Omental fat pad (tissue), 4 donors: ENCODE data around the gene BATF. TPM values are rescaled to one million over a fixed set of nuclear protein-coding genes. Genes with fewer than 3 reads are reported as not detected.

Source experiments
- ATAC-seq: fragments of 150-250 bp; one replicate; pipeline ENCODE4 v1.9.1; 2016; ENCODE audit warnings: mild to moderate bottlenecking, moderate library complexity; ENCODE audit not compliant: low FRiP score
- DNase-seq: peaks from one replicate; pipeline ENCODE4 v3.0.0-alpha.2; 2019; ENCODE audit warnings: low spot score
- CTCF ChIP-seq, 3 donors: fragments of 450-650 bp; IDR thresholded peaks; one replicate each; pipeline ENCODE4 v1.5.1; 2016 to 2017; ENCODE audit warnings: antibody characterized with exemption in 3 of 3, mild to moderate bottlenecking in 3 of 3, moderate library complexity in 2 of 3
- total RNA-seq, 4 donors: library from RNA; depleted of rRNA; stranded (reverse); fragments of >200 nt; gene quantifications; one replicate each; pipeline ENCODE4 v1.1.0, GENCODE V29; 2016

Gene BATF
- total RNA-seq, 4 donors from 2014 or later = 8.2 to 22.8 (median 12.9) TPM

GRCh38 chr14:75540479-75540851 lies 18.2 kb downstream of the BATF start:
- no peak for TF ChIP-seq CTCF (IDR thresholded peaks at IDR 0.05)
- ATAC-seq (no peak), DNase-seq (no peak)

- DNase-seq = no peak
- no peak for TF ChIP-seq CTCF (IDR thresholded peaks at IDR 0.05)
- ATAC-seq = peak; percentile 69
These were observed 20.4 kb downstream of the BATF start for GRCh38 chr14:75542588-75543091.

DNA sequence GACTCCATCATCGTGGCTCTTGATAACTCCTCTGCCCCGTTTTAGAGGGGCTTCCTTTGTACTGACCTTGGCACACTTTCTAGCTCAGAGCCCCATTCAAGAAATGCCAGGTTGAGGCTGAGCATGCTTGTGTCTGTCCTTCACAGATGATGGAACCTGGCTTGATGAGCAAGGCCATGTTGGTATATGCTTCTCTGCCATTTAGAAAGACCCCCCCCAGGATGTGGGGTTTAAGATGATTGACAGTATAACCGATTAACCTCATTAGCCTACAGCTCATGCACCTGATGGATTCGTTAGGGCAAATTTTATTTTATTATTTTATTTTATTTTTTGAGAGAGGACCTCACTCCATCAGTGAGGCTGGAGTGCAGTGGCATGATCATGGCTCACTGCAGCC lies 21.0 kb downstream of the BATF start:
- no peak for ATAC-seq
- no peak for TF ChIP-seq CTCF (IDR thresholded peaks at IDR 0.05)

GRCh38 chr14:75543786-75544185 lies 21.5 kb downstream of the BATF start:
- ATAC-seq = no peak
- no peak for DNase-seq
- no peak for TF ChIP-seq CTCF (IDR thresholded peaks at IDR 0.05)

More for the DNA sequence above, 21.0 kb downstream of the BATF start:
- no peak for DNase-seq

GRCh38 chr14:75545907-75546306 lies 23.6 kb downstream of the BATF start:
- no peak for DNase-seq
- no peak for ATAC-seq
- no peak for TF ChIP-seq CTCF (IDR thresholded peaks at IDR 0.05)

DNA sequence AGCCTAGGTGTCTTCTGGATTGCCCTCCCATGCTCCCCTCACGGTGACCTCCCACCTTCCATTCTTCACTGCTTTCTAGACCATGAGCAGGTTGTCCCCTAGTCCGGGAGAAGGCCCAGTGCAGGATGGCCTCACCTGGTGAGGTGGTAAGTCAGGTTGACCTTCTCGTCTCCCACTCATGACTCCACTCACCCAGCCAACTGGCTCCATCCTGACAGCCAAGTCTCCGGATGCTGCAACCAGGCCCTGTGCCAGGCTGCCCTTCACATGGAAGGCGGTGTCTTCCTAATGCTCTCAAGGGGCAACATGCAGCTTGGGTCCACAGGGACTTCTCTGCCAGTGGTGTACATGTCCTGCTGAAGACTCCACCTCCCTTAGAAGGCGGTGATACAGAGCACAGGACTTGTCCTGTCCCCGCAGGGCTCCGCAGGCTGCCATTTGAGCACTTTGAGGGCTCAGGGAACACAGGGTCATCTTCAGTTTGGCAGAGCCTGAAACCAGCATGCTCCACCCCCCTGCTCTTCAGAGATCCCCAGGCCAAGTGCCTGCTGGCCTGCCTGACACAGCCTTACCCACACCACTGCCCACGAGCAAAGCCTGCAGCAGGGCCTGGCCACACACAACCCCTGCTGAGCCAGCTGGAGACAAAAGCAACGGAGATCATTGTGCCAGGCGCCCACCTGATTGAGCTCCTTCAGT lies 25.4 kb downstream of the BATF start:
- TF ChIP-seq CTCF (IDR thresholded peaks at IDR 0.05) = no peak
- DNase-seq (no peak), ATAC-seq (no peak)

DNA sequence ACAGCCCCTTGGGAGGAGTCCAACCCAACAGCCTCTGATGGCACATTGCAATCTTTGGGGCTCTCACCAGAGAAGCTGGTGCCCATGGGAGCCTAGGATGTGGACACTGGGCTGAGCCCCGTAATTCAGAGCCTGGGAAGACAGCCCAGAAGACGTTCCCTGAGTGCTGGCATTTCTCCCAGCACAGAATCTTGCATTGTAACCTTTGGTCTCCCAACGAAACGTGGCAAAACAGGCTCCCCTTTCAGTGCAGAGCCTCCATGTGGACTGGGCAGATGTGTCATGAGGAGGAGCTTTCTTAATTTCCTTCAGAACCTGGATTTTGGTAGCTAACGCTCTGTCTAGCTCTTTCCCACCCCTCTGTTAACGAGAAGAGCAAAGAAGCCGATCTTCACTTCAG lies 26.3 kb downstream of the BATF start:
- DNase-seq (no peak), ATAC-seq (no peak)
- TF ChIP-seq CTCF (IDR thresholded peaks at IDR 0.05) = no peak
